Gastroesophageal sphincter (tissue), 3 donors: ENCODE measurements around the gene PREX1.

ENCODE experiments used
- EP300 ChIP-seq: sonication (generic); formaldehyde crosslinking; IDR thresholded peaks from one replicate; pipeline ENCODE4 v1.6.1; 2017; ENCODE audit warnings: antibody characterized with exemption, mild to moderate bottlenecking
- POLR2A ChIP-seq, 2 donors: fragments of 450-650 bp; IDR thresholded peaks; one replicate each; pipeline ENCODE4 v1.6.1; 2017; ENCODE audit warnings: antibody characterized with exemption in 2 of 2, mild to moderate bottlenecking in 2 of 2, moderate library complexity in 1 of 2
- POLR2AphosphoS5 ChIP-seq: sonication (generic); formaldehyde crosslinking; IDR thresholded peaks from one replicate; pipeline ENCODE4 v1.6.1; 2017; ENCODE audit warnings: antibody characterized with exemption
- TF ChIP-seq, protein P1 (sequence below), 4 experiments: fragments of 200-600 bp in 2 of 4; fragments of 450-650 bp in 2 of 4; sonication (generic) in 1 of 4; IDR thresholded peaks; one replicate each; pipeline ENCODE4 v1.5.1; 2017 to 2019; ENCODE audit warnings: antibody characterized with exemption in 4 of 4, mild to moderate bottlenecking in 2 of 4, moderate library complexity in 2 of 4

DNA sequence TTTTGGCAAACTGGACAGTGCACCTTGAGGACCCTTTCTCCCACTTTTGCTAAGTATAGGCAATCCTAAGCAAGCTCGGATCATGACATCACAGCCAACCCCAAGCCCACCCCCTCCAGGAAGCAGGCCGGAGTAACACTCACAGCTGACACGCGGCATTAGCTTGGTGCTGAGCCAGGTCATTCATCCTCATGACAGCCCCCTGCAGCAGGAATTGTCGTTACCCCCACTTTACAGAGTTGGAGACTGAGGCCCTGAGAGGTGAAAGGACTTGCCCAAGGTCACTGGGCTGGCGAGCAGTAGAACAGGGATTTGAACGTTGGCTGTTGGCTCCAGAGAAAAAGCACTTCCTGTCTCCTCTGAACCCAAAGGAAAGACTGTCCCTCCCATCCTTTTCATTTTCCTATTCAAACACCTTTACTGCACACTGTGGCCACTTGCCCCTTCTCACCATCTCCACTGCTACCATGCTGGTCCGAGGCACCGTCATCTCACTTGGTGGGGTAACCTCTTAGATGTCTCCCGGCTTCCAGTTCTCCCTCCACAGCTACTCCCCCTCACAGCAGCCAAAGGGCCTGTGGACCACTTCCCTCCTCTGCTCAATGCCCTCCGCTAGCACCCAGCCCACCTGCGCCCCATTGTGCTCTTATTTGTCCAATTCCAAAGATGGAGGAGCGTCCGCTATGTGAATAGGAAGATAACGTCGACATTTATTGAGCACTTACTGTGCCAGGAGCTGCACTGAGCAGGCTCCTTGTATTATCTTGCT, 84.7 kb downstream of the PREX1 start:
- TF ChIP-seq POLR2A (IDR thresholded peaks at IDR 0.05) (no peak), EP300 (no peak), POLR2AphosphoS5 (no peak)
- TF ChIP-seq, protein P1, sequence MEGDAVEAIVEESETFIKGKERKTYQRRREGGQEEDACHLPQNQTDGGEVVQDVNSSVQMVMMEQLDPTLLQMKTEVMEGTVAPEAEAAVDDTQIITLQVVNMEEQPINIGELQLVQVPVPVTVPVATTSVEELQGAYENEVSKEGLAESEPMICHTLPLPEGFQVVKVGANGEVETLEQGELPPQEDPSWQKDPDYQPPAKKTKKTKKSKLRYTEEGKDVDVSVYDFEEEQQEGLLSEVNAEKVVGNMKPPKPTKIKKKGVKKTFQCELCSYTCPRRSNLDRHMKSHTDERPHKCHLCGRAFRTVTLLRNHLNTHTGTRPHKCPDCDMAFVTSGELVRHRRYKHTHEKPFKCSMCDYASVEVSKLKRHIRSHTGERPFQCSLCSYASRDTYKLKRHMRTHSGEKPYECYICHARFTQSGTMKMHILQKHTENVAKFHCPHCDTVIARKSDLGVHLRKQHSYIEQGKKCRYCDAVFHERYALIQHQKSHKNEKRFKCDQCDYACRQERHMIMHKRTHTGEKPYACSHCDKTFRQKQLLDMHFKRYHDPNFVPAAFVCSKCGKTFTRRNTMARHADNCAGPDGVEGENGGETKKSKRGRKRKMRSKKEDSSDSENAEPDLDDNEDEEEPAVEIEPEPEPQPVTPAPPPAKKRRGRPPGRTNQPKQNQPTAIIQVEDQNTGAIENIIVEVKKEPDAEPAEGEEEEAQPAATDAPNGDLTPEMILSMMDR (IDR thresholded peaks at IDR 0.05) = no peak
